HG03097 (cell line): Measurements from ENCODE around the gene LYRM1.

ENCODE experiments used
- ATAC-seq: cut with Tn5 transposase; IDR thresholded peaks from one replicate; pipeline ENCODE4 v1.9.1; 2021; ENCODE audit not compliant: unreplicated experiment, low FRiP score

Gene LYRM1

DNA sequence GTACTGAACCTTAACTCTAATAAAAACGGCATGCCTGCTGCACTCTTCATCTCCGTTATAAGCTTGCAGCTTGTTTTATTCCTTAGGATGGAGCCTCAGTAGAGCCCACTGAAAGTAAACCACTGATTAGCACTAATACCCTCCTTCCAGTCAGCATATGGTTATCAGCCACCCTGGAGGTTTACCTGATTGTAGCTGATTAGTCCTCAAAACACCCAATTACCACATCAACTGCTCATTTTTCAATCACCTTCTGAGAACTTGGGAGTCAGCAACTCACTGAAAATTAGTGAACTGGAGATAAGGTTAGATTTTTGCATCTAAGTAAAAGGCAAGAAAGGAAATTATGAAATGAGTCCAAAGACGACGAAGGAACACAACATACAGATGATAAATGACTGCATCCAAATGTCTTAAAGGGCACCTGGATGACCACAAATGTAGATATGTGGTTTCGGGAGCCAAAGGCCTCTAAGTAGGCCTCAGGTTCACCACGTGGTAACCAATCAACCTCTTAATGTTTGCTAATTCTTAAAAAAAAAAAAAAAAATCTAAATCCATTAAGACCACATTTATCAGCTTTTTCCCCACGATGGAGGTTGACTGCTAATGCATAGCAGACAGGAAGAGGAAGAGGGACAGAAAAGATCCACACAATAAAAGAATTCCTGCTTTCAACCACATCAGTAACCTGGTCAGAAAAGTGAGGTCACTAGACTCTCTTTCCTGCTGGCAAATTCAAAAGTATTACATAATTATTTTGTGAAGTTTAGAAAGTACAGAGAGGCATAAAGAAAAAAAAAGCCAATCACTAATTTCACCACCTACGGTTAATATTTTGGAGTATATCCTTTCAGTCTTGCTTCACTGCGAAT is 28.4 kb upstream of the LYRM1 start:
- ATAC-seq: no peak

DNA sequence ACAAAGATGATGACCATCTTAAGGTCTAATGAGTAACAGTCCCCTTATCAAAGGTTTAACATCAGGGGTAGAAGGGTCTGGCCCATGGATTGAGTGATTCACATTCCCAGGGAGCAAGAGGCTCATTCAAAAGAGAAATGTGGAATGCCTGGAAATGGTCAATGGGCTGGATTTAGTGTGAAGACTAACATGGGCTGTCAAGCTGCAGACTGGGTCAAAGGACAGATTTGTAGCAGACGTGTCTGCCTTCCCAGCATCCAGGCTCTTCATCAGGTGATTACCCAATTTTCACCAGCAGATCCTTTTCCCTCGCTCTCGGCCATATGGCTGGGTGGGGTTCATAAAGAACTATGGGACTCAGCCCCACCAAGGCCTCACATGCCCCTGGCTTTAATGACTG is 27.2 kb upstream of the LYRM1 start:
- no peak for ATAC-seq

DNA sequence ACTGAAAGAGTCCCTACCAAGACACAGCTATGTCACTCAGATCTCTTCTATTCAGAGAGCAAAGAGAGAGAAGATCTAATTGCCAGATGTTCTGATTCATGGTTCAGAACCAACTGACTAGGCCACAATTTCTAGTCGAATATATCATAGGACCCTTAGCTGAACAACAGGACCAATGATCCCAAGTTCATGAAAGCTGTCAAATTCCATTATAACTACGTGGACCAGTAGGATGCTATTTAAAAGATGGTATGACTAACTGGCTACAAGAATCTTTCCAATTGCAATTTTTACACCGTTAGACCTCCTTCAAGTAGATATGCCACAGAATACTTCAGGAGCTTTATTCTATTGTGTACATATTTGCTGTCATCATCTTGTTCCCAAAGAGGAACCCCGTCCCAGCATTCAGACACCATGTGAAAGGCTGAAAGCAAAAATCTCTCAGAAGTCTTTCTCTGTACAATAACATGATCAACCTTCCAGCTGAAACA is 26.4 kb upstream of the LYRM1 start:
- ATAC-seq: peak; percentile 10

GRCh38 chr16:20875355-20875650 is 25.3 kb upstream of the LYRM1 start:
- no peak for ATAC-seq

DNA sequence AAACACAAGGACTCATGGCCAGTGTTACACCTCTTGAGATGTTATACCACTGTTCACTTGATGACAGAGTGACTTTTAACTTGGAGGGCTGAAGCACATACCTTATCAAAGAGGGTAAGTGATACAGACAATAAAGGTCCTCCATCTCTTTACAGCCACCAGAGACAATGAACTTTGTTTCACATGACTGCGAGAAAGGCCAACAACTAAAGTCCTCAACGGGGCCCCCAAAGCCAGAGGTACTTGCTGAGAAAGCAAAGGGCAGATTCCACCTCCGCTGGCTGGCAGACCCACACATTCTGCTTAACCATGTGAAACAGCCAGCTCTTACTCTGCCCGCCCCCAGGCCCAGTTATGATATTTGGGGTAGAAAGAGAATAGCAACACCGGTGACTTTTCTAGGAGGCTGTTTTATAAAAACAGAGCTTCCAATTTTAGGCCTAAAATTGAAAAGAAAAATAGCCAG is 21.9 kb upstream of the LYRM1 start:
- ATAC-seq: no peak

DNA sequence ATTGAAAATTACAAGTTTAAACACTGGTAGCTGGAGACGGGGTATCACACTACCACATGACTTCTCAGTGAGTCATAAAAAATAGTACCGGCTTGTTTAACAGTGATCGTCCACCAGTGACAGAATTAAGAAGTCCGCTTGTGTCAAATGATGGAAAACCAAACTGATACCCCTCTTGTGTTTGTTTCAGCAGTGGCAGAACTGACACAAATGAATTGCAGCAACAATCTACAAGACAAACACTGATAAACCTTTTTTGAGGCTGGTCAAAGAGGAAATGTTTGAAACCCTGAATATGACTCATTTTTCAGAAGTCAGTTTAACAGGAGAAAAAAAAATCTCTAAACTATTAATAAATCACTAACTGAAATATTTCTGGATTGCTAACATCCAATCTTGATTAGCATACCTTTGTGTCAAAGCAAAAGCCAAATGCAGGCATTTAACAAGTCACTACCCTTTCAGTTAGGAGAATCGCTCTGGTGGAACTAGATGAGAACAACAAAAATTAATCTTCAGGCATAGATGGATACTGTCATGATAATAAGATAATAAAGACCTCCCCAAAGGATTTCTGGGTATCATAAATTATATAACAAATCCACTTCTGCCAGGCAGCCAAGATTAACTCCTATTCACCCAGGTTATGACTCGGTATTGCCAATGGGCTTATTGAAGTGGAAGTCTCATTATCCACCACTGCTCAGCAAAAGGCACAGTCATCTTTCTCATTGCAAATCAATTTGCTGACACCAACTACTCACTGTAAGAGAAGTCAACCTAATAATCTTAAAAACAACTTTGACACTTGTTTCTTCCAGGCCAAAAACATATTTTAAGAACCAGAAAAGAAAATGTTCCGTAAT is 21.2 kb upstream of the LYRM1 start:
- no peak for ATAC-seq

DNA sequence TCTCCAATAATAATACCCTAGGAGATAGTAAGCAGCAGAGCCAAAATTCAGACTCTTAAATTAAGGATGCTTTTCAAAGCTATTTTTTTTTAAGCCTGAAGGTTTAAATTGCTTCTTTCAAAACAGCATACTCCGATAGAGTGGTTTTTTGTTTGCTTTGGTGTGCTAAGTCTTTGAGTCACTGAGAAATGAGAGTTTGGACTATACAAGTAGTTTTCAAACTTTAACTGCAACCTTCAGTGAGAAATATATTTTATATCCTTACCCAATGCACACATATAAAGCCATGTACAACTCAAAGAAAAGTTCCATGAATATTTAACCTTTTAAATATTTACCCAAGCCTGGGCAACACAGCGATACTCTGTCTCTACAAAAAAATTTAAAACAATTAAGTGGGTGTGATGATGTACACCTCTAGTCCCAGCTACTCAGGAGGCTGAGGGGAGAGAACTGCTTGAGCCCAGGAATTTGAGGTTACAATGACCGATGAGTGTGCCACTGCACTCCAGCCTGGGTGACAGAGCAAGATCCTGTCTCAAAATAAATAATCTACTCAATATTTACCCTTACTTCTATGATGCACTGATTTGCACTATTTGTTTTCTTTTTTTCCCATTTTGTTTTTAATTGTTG is 19.6 kb upstream of the LYRM1 start:
- ATAC-seq: no peak

DNA sequence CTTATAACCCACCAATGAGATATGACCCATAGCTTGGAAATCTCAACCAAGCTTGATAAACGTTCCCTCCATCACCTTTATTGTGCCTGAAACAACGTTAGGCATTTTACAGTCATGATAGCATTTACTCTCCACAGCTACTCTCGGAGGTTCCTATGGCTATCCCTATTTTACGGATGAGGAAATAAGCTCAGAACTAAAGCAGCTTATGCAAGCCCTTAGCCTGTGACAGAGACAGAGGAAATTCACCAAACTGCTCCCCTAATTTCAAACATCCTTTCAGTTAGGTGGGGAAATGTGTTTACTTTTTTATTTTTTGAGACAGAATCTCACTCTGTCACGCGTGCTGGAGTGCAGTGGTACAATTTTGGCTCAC is 19.1 kb upstream of the LYRM1 start:
- ATAC-seq: no peak

GRCh38 chr16:20883554-20884239 is 16.9 kb upstream of the LYRM1 start:
- no peak for ATAC-seq

- no peak for ATAC-seq
Observed at GRCh38 chr16:20884240-20884556, 16.4 kb upstream of the LYRM1 start.

DNA sequence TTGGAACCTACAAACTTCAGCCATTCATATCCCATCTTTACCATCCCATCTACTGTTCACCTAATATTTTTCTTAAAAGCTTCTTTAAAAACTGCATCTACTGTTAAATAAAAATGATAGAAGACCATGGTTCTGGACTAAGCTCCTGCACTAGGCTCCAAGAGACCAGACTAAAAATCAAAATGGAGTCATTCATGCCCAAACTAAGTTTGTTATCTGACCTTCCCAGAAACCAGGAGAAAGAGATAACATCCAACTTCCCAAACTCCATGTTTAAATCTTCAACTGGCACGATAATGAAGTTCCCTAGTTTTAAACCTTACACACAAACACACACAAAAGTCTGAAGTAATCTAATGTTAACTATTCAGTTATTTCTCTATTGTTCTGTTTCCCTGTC is 14.3 kb upstream of the LYRM1 start:
- no peak for ATAC-seq

DNA sequence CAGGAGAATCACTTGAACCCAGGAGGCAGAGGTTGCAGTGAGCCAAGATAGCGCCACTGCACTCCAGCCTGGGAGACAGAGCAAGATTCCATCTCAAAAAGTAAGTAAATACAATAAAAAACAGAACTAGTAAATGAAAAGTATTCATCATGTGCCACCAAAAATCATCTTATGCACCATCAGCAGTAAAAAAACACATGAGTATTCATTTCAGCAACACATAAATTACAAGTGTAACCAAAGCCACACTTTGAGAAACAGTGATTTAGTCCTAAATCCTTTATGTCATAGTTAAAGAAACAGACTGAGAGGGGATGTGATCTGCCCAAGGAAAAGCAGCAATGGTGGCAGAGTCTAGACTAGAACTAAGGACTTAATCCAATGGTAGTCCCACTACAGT is 13.4 kb upstream of the LYRM1 start:
- no peak for ATAC-seq

GRCh38 chr16:20889625-20890275 is 10.8 kb upstream of the LYRM1 start:
- no peak for ATAC-seq

DNA sequence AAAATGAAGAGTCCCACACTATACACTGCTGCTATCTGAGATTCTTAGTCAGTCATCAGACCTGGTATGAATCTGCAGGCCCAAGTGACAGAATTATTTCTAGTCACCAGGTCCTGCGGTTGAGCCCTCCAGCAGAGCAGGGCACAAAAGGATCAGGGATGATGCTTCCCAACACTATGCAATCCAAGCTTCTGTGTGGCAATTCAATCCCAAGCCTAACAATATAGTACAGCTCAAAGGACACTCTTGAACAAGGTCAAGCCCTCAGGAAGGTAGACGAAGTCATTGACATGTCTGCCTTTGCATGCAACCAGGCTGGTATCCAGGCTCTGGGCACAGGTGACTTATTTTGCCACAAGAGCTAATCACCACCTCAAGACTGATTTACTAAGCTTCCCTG is 6.2 kb upstream of the LYRM1 start:
- no peak for ATAC-seq

- ATAC-seq: no peak
Observed at GRCh38 chr16:20897253-20897897, 3.2 kb upstream of the LYRM1 start.

DNA sequence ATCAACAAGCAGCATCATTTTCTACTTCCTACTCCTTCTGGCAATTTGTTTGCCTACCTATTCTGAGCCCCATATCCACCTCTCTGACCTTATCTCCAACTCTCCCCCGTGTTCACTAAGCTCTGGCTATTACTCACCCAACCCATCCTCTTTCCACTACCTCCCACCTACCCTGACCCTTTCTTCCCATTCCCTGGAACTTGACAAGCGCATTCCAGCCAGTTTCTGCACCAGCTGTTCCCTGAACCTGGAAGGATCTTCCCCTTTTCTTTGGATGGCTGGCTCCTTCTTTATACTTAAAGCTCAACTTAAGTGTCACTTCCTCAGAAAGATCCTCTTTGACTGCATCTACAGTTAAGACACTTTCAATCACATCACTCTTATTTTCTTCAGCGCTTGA is 2.6 kb upstream of the LYRM1 start:
- no peak for ATAC-seq

- ATAC-seq: no peak
Observed at GRCh38 chr16:20899071-20899470, 1.5 kb upstream of the LYRM1 start.

DNA sequence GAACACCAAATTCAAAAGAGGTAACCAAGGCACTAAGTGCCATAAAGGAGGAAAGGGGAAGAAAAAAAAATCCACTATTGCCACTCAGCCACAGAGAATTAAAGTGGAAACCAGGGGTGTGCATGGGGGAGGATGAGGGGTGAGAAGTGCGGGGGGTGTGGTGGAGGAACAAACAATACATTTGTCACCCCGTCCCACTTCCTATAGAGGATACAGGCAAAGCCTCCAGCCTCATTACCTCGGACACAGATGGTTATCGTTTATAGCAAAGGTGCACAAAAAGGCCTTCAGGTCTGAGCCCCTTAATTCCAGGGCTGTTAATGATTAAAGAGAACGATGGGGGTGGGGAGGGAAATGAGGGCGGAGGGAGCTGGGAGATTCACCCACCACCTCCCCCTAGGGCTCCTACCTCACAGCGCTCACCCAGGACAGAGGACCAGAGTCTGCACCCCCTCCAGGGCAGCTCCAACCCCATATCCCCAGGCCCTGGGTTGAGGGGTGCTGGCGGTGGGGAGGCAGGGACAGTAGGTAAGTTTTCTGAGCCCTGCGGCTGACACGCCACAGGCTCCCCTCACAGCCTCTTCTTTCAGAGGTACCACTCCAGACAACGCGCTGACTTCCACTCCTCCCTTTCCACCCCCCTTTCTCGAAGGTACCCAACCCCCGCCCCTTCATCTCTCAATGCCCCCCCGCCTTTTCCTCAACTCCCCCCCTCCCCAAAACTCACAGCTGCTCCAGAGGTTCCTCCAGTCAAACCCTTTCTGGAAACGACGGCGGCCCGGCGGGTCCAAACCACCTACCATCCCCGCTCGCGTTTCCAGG is 883 bp upstream of the LYRM1 start:
- ATAC-seq: no peak

GRCh38 chr16:20901068-20901435 is 481 bp downstream of the LYRM1 start:
- ATAC-seq: no peak
